Left lobe of liver (tissue), 2 donors: ENCODE results near the gene BASP1. TPM values are rescaled to one million over a fixed set of nuclear protein-coding genes. Genes with fewer than 3 reads are reported as not detected.
A peak's percentile ranks its signal among the peaks of the same experiment; 100 is the strongest.

Source experiments
- ATAC-seq: fragments of 200-7000 bp; cut with Tn5 transposase; one replicate; pipeline ENCODE4 v1.9.1; 2020; ENCODE audit warnings: mild to moderate bottlenecking, moderate library complexity
- DNase-seq: peaks from one replicate; pipeline ENCODE4 v3.0.0-alpha.2; 2020; ENCODE audit warnings: low spot score
- total RNA-seq: library from RNA; stranded (reverse); gene quantifications from one replicate; pipeline ENCODE4 v1.2.1, GENCODE V29; 2021
- donor health status: DM: no; HTN: no; CAD: no; lungs with moderate emphysema.
- donor health status: DM: no; HTN: yes; CAD: no.

Gene BASP1
- total RNA-seq, 1 donor from 2014 or later: 3.4 TPM

- DNase-seq (no peak), ATAC-seq (no peak)
Observed at GRCh38 chr5:17221843-17222636, 4.6 kb downstream of the BASP1 start.

DNA sequence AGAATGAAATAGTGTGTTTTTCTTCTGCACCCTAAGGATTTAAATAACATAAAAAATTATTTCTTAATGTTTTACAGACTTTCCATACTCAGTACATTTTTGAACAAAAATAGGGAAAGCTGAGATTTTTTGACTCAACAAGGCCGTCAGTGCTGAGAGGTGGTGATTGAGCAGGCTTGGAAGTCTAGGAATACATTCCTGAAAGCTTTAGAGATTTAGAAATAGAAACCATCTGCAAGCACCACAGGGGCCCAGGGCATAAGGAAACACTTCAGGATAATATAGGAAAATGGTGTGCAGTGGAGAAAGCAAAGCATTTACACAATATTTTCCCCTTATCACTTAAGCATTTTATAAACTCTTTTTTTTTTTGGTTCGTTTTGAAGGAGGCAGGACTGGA is 5.2 kb downstream of the BASP1 start:
- ATAC-seq (no peak), DNase-seq (no peak)

GRCh38 chr5:17223367-17224185 is 6.1 kb downstream of the BASP1 start:
- no peak for DNase-seq
- ATAC-seq: no peak

GRCh38 chr5:17224858-17225511 is 7.6 kb downstream of the BASP1 start:
- DNase-seq: no peak
- ATAC-seq: no peak

GRCh38 chr5:17225520-17225919 is 8.1 kb downstream of the BASP1 start:
- ATAC-seq (no peak), DNase-seq (no peak)

- DNase-seq: no peak
- no peak for ATAC-seq
Observed at GRCh38 chr5:17227868-17228267, 10.4 kb downstream of the BASP1 start.

DNA sequence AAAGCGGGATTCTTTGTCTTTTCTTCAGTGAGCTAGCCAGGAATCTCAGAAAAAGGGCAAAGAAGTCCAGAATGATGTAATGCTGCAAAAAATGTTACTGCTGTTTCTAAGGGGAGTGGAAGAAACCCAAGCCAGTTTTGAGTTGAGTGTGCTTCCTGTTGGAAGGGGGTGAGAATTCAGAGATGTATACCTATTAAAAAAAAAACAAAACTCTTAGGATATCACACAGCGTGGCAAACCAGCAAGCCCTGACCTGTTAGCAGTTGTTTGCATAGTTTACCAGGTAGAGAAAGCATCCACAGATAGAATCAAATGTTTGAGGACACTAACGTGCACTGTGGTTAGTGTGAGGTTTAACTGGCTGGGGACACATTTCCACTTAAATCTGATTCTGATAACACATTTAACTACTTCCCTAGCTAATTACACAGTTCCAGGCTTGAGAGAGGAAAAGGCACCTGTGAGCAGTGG is 11.4 kb downstream of the BASP1 start:
- DNase-seq (no peak), ATAC-seq (no peak)

DNA sequence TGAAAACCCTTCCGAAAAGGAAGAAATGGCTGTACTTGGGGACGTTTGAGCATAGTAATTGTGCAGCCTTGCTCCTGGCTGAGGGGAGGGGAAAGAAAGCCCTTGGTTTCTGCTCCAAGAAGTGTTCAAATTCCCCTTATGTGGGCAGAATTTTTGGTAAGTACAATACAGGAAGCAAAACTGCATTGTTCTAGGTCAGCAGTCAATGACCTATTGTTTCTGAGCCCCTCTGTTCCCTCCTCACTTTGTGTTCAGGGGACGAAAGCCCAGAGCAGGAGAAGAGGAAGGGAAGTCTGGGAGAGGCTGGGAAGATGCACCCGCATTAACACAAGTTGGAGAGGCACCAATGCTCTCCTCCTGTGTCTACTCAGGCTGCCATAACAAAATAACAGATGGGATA is 11.9 kb downstream of the BASP1 start:
- ATAC-seq (peak; percentile 56), DNase-seq (no peak)

GRCh38 chr5:17230191-17230590 is 12.8 kb downstream of the BASP1 start:
- DNase-seq: no peak
- ATAC-seq: no peak

DNA sequence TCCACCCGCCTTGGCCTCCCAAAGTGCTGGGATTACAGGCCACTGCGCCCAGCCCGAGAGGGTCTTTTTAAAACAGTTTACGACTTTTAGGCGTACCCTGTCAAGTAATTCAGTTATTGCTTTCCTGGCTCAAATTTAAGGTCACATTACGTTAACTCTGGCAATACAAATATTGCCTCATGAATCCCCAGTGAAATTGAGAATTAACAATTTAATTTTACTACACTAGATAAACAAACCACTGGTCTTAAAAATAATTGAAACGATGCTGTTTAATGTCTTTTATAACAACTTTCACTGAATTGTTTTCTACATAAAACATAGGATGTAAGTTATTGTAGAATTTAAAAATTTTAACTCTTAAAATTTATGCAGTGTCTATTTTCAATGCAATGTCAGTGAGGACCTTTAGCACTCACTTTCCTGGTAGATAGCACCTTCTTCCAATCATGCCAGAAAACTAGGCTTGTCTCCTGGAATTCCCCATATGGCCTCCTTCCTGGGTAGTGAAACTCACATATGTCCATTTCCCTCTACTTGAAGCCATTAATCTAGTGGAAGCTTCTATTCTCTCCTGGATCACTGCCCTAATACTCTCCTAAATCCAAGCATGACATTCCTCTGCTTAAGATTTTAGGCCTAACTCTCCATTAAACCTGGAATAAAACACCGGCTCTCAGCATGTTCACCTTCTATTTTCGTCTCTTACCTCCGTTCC is 13.5 kb downstream of the BASP1 start:
- DNase-seq (no peak), ATAC-seq (no peak)

- DNase-seq (no peak), ATAC-seq (no peak)
Observed at GRCh38 chr5:17232405-17232804, 15.0 kb downstream of the BASP1 start.

- no peak for ATAC-seq
- no peak for DNase-seq
Observed at GRCh38 chr5:17233488-17233887, 16.1 kb downstream of the BASP1 start.

GRCh38 chr5:17234374-17234773 is 16.9 kb downstream of the BASP1 start:
- no peak for ATAC-seq
- no peak for DNase-seq

GRCh38 chr5:17235731-17236330 is 18.4 kb downstream of the BASP1 start:
- no peak for ATAC-seq
- no peak for DNase-seq

DNA sequence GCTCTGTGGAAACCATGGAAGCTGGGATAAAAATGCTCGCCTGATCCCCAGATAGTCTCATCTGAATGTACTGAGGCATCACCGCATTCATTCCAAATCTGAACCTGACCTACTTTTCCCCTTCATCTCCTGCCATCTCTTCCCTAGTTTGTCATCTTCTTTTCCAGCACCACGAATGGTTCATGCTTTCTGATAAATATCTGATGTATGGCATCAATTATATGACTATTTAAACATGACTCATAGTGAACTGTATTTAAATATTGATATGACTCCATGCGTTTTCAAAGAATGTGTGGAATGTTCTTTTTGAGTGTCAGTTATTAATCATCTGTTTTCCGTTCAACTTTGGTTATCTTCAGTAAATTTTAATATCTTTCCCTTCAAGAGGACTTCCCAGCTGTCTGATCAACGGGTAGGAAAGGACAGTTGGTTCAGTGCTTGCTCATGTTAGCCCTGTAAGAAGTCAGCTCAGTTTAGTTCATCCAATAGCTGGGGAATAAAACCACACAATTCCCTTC is 21.1 kb downstream of the BASP1 start:
- DNase-seq (no peak), ATAC-seq (no peak)

DNA sequence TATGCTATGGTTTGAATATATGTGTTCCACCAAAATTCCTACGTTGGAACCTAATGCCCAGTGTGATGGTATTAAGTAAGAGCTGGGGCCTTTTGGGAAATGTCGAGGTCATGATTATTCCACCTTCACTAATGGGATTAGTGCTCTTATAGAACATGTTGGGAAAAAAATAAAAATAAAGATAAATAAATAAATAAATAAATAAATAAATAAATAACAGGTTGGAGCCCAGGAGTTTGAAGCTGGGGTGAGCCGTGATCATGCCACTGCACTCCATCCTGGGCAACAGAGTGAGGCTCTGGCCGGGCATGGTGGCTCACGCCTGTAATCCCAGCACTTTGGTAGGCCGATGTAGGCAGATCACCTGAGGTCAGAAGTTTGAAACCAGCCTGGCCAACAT is 22.5 kb downstream of the BASP1 start:
- no peak for ATAC-seq
- DNase-seq: no peak

DNA sequence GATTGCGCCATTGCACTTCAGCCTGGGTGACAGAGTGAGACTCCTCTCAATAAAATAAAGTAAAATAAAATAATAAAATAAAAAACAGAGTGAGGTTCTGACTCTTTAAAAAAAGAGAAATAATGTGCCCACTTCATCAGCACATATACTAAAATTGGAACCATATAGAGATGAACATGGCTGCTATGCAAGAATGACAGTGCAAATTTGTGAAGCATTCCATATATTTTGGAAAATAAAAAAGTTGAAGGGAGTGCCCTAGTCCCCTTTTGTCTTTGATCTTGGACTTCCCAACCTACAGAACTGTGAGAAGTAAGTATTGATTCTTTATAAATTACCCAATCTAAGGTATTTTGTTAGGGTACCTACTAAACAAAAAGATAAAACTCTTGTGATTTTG is 23.1 kb downstream of the BASP1 start:
- no peak for ATAC-seq

DNA sequence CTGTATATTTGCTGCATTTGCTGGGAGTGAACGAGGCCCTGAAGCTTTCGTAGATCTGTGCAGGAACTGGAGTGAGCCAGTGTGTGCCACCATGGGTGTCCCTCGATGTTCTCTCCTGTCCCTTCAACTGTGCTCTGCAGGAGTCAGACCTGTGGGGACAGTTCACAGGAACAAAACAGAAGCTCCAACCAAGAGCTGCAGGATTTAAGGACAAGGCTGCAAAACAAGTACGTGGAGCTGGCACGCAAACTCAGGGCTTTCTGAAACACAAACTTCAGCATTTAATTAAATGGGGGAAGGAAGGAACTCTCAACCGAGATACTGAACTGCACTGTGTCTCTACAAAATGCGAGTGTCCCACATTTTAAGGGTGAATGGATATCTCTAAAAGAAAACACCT is 24.2 kb downstream of the BASP1 start:
- ATAC-seq (no peak), DNase-seq (no peak)

More for the DNA sequence above, 23.1 kb downstream of the BASP1 start:
- no peak for DNase-seq

- ATAC-seq (no peak), DNase-seq (no peak)
Observed at GRCh38 chr5:17243287-17244063, 26.0 kb downstream of the BASP1 start.
